Measurements from ENCODE around the gene CALML6.

CALML6 gene

GRCh38 chr1:1917995-1918900 lies 3.2 kb downstream of the CALML6 start:
- H3K4me3 ChIP-seq (replicated peaks in 1 of 2; ENCODE audit: low read depth in 2 of 2, low read length in 2 of 2) = peak overlapping the region; percentile 33 to 52
- TF ChIP-seq CTCF (IDR thresholded peaks at IDR 0.05; ENCODE audit: low read depth, low read length) = no peak
- no peak for DNase-seq (ENCODE audit: low read depth in 2 of 2)

GRCh38 chr1:1918901-1919303 lies 3.8 kb downstream of the CALML6 start, which contains the start of gene TMEM52:
Gene TMEM52 (minus strand): TSS chr1:1919279. CDS start chr1:1919265, 14 bp downstream.
- peak within 1 kb of the TSS; percentile 33 to 52 for H3K4me3 ChIP-seq (replicated peaks in 1 of 2; ENCODE audit: low read depth in 2 of 2, low read length in 2 of 2)
- no peak for TF ChIP-seq CTCF (IDR thresholded peaks at IDR 0.05; ENCODE audit: low read depth, low read length)
- DNase-seq (ENCODE audit: low read depth in 2 of 2) = no peak

- TF ChIP-seq CTCF (IDR thresholded peaks at IDR 0.05; ENCODE audit: low read depth, low read length) = no peak
- DNase-seq (ENCODE audit: low read depth in 2 of 2) = peak; percentile 98
- peak overlapping the region; percentile 25 to 39 for H3K4me3 ChIP-seq (replicated peaks in 1 of 2; ENCODE audit: low read depth in 2 of 2, low read length in 2 of 2)
Measured at GRCh38 chr1:1919304-1920056, 4.4 kb downstream of the CALML6 start.

GRCh38 chr1:1920057-1920607 lies 5.1 kb downstream of the CALML6 start:
- DNase-seq (ENCODE audit: low read depth in 2 of 2) = no peak
- no peak overlapping the region for H3K4me3 ChIP-seq (replicated peaks in 1 of 2; ENCODE audit: low read depth in 2 of 2, low read length in 2 of 2)
- TF ChIP-seq CTCF (IDR thresholded peaks at IDR 0.05; ENCODE audit: low read depth, low read length) = no peak

- no peak for DNase-seq (ENCODE audit: low read depth in 2 of 2)
- TF ChIP-seq CTCF (IDR thresholded peaks at IDR 0.05; ENCODE audit: low read depth, low read length) = no peak
- no peak overlapping the region for H3K4me3 ChIP-seq (replicated peaks in 1 of 2; ENCODE audit: low read depth in 2 of 2, low read length in 2 of 2)
Measured at GRCh38 chr1:1920608-1921458, 5.8 kb downstream of the CALML6 start.

- DNase-seq (ENCODE audit: low read depth in 2 of 2) = no peak
Measured at GRCh38 chr1:1921459-1921862, 6.4 kb downstream of the CALML6 start.

More at GRCh38 chr1:1921459-1921862, 6.4 kb downstream of the CALML6 start:
- no peak overlapping the region for H3K4me3 ChIP-seq (replicated peaks in 1 of 2; ENCODE audit: low read depth in 2 of 2, low read length in 2 of 2)
- no peak for TF ChIP-seq CTCF (IDR thresholded peaks at IDR 0.05; ENCODE audit: low read depth, low read length)
